AG04449 (cell line): ENCODE results near the gene PPP1R27.

Source experiments
- CTCF ChIA-PET: fragments of 350-600 bp; formaldehyde crosslinking; extraction: SDS; loops from one replicate; lab custom pipeline; 2021; ENCODE audit warnings: antibody characterized with exemption; lab: Yijun Ruan, JAX
- POLR2A ChIA-PET: fragments of 400-600, 350-600 bp; formaldehyde crosslinking; extraction: SDS; loops from one replicate; lab custom pipeline; 2020; ENCODE audit warnings: antibody characterized with exemption, inconsistent platforms; lab: Yijun Ruan, JAX
- DNase-seq: peaks from one replicate; pipeline ENCODE4 v3.0.0-alpha.2; 2010; ENCODE audit warnings: low read depth, low spot score
- H3K4me3 ChIP-seq: 2 replicates; pipeline ENCODE4 v1.5.1; 2011; ENCODE audit warnings: low read depth, mild to moderate bottlenecking, control low read depth, low read length
- TF ChIP-seq, protein P1 (sequence below): IDR thresholded peaks from one replicate; pipeline ENCODE4 v1.5.1; 2011; ENCODE audit warnings: mild to moderate bottlenecking, moderate library complexity, low read length, control low read depth, inconsistent platforms; ENCODE audit not compliant: insufficient read depth; ENCODE audit errors: missing control alignments

The PPP1R27 gene

DNA sequence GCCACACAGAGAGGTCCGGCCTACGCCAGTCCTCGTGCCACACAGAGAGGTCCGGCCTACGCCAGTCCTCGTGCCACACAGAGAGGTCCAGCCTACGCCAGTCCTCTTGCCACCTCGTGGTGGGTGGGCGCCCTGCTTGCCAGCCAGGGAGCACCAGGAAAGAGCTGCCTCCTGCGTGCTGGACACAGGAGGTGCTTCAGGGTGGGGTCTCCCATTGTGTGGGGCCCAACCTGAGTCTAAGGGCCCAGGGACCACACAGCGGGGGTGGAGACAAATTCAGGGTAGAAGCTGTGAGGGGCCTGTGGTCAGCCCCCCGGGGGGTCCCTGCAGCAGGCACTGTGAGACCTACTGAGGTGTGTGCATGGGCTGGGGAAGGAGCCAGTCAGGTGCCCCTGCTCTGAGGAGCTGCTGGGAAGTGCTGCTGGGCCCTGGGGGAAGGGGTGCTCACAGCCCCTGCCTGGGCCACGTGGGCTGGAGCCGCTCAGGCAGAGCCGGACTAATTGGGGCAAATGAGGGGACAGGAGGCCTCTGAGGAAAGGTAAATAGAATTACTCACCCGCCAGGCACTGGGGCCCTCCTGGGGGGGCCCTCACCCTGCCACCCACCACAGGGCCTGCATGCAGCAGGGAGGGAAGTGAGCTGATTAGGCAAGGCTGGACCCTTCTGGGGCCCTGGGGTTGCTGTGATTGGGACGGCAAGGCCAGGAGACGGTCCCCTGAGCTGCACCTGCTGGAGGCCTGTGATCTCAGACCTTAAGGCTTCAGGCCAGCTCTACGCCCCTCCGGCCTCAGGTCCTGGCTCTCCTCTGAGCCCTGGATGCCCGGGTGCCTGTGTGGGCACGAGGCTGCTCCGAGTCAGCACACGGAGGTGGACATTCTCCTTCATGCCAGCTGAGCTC lies 19.9 kb downstream of the PPP1R27 start:
- POLR2A ChIA-PET, result interaction anchor here (0.7 kb wide), 1 partner anchor 44 kb away, joined by 3 read pairs; no protein-coding TSS in a partner anchor

DNA sequence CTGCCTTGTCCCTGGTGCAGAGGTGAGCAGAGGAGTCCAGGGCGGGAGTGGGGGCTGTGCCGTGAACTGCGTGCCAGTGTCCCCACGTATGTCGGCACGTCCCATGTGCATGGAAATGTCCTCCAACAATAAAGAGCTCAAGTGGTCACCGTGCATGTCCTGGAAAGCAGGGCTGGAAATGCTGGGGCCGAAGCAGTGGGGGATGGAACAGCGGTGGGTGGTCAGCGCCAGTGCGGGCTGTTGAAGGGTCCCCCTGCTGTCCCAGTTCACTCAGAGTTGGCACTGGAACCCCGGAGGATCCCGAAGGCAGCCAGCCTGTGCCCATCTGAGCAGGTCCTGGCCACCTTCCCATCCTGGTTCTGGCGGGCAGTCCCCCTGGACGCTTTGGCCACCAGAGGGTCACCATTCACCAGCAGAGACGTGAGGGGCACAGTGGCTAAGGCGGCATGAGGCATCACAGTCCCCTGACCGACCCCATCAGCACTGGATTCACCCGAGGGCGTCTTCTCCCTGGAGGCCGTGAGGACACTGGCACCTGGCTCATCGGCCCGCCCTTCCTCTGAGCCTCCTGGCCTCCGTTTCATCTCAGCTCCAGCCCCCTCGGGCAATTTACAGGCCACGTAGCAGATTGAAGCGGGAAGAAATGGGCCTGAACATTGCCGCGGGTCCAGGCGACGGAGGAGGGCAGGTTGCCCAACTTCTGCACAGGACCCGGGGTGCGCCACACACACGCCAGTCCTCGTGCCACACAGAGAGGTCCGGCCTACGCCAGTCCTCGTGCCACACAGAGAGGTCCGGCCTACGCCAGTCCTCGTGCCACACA lies 20.8 kb downstream of the PPP1R27 start:
- ChIA-PET POLR2A (no interaction called here), CTCF (no interaction called here)
- no peak overlapping the region for H3K4me3 ChIP-seq
- DNase-seq, result no peak
- TF ChIP-seq, protein P1, sequence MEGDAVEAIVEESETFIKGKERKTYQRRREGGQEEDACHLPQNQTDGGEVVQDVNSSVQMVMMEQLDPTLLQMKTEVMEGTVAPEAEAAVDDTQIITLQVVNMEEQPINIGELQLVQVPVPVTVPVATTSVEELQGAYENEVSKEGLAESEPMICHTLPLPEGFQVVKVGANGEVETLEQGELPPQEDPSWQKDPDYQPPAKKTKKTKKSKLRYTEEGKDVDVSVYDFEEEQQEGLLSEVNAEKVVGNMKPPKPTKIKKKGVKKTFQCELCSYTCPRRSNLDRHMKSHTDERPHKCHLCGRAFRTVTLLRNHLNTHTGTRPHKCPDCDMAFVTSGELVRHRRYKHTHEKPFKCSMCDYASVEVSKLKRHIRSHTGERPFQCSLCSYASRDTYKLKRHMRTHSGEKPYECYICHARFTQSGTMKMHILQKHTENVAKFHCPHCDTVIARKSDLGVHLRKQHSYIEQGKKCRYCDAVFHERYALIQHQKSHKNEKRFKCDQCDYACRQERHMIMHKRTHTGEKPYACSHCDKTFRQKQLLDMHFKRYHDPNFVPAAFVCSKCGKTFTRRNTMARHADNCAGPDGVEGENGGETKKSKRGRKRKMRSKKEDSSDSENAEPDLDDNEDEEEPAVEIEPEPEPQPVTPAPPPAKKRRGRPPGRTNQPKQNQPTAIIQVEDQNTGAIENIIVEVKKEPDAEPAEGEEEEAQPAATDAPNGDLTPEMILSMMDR, result no peak

More for the DNA sequence above, 19.9 kb downstream of the PPP1R27 start:
- DNase-seq, result no peak
- H3K4me3 ChIP-seq, result no peak overlapping the region
- CTCF ChIA-PET, result no interaction called here
- TF ChIP-seq, protein P1, result no peak

DNA sequence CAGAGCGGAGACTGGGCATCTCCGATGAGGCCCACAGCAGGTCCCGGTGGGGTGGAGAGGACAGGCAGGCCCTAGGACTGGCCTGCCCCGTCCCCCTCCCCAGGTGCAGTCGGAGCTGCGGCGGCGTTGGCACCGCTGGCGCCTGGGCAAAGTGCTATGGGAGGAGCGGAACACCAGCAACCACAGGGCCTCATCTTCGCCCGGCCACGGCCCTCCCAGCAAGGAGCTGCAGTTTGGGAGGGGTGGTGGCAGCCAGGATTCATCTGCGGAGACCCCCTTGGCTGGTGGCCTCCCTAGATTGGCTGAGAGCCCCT lies 21.5 kb downstream of the PPP1R27 start:
- ChIA-PET CTCF (no interaction called here), POLR2A (no interaction called here)
- DNase-seq, result no peak
- TF ChIP-seq, protein P1, result no peak
- no peak overlapping the region for H3K4me3 ChIP-seq

DNA sequence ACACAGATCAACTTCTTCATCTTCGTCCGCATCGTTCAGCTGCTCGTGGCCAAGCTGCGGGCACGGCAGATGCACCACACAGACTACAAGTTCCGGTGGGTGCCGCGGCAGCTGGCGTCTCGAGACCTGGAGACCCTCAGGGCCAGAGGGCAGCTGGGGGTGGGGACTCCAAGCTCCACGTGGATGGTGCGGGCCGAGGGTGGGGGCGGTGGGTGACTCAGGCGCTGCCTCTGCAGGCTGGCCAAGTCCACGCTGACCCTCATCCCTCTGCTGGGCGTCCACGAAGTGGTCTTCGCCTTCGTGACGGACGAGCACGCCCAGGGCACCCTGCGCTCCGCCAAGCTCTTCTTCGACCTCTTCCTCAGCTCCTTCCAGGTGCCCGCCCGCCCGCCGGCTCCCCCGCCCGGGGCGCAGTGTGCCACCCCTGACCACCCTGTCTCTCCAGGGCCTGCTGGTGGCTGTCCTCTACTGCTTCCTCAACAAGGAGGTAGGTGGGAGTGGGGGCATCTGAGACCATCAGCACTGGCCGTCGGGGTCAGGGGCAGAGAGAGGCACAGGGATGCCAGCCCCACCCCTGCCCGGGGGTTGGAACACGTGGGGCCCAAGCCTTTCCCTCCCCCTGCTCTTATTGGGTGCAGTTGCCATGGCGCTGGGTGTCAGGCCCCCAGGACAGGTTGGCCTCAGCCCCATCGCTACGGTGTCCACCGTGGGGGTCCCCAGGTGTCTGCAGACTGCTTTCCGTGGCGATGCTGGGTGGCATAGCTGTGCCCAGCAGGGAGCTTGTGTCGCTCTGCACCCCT lies 22.1 kb downstream of the PPP1R27 start:
- no peak overlapping the region for H3K4me3 ChIP-seq
- POLR2A ChIA-PET, result no interaction called here

DNA sequence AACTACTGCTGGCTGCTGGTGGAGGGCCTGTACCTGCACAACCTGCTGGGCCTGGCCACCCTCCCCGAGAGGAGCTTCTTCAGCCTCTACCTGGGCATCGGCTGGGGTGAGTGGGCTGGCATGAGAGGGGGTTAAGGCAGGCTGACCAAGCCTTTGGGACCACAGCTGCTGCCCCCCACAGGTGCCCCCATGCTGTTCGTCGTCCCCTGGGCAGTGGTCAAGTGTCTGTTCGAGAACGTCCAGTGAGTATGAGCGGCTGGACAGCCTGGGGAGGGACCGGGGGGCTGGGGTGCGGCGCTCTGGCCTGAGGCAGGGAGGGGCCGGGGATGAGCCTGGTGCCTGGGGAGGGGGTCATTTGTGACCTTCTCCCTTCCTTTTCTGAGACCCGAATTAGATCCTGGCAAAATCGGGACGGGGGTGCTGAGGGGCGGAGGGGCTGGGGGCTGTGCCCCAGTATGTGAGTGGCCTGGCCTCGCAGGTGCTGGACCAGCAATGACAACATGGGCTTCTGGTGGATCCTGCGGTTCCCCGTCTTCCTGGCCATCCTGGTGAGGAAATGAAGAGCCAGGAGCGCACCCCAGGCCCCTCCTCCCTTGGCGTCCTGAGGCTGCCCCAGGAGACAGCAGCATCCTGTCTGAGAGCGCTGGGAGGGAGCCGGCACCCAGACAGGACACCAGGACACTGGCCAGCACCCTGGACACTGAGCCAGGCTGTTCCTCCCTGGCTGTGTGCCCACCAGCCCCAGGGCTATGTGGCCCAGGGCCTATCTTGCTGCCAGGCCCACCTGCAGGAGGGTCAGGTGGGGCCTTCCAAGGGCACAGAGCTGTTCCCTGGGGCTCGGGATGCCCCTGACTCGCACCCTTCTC lies 22.9 kb downstream of the PPP1R27 start:
- H3K4me3 ChIP-seq, result no peak overlapping the region
- TF ChIP-seq, protein P1, result no peak
- DNase-seq, result no peak
- POLR2A ChIA-PET, result no interaction called here
- CTCF ChIA-PET, result no interaction called here

More for the DNA sequence above, 22.1 kb downstream of the PPP1R27 start:
- DNase-seq, result no peak
- TF ChIP-seq, protein P1, result no peak
- CTCF ChIA-PET, result no interaction called here
